ENCODE results near the gene PKD1L1.

DNA sequence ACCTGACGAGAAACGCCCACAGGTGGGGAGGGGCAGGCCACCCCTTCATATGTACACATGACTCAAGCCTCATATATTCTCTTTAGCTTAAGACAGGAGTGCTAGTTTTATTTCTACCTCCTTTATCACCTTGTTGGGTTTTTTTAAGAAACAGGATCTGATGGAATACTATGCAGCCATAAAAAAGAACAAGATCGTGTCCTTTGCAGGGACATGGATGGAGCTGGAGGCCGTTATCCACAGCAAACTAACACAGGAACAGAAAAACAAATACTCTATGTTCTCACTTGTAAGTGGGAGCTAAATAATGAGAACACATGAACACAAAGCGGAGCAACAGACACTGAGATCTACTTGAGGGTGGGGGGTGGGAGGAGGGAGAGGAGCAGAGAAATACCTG is 42.3 kb upstream of the PKD1L1 start:
- TF ChIP-seq, protein P1, sequence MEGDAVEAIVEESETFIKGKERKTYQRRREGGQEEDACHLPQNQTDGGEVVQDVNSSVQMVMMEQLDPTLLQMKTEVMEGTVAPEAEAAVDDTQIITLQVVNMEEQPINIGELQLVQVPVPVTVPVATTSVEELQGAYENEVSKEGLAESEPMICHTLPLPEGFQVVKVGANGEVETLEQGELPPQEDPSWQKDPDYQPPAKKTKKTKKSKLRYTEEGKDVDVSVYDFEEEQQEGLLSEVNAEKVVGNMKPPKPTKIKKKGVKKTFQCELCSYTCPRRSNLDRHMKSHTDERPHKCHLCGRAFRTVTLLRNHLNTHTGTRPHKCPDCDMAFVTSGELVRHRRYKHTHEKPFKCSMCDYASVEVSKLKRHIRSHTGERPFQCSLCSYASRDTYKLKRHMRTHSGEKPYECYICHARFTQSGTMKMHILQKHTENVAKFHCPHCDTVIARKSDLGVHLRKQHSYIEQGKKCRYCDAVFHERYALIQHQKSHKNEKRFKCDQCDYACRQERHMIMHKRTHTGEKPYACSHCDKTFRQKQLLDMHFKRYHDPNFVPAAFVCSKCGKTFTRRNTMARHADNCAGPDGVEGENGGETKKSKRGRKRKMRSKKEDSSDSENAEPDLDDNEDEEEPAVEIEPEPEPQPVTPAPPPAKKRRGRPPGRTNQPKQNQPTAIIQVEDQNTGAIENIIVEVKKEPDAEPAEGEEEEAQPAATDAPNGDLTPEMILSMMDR (IDR thresholded peaks at IDR 0.05) = no peak
- TF ChIP-seq EZH2 (IDR thresholded peaks at IDR 0.05; ENCODE audit: borderline replicate concordance, insufficient read depth, low read depth, low read length, poor library complexity, severe bottlenecking) = no peak

Data from B cell (primary cell).